GM21381 (cell line): Measurements from ENCODE around the gene MGAT4A.
A peak's percentile ranks its signal among the peaks of the same experiment; 100 is the strongest.
"Not testable (repeated sequence)": the region's sequence is repeated elsewhere in the genome, so short reads cannot be mapped to it uniquely, and the experiment has no call there.

Source experiments
- ATAC-seq: cut with Tn5 transposase; IDR thresholded peaks from one replicate; pipeline ENCODE4 v1.9.1; 2021; ENCODE audit warnings: mild to moderate bottlenecking, moderate library complexity; ENCODE audit not compliant: unreplicated experiment

The MGAT4A gene

DNA sequence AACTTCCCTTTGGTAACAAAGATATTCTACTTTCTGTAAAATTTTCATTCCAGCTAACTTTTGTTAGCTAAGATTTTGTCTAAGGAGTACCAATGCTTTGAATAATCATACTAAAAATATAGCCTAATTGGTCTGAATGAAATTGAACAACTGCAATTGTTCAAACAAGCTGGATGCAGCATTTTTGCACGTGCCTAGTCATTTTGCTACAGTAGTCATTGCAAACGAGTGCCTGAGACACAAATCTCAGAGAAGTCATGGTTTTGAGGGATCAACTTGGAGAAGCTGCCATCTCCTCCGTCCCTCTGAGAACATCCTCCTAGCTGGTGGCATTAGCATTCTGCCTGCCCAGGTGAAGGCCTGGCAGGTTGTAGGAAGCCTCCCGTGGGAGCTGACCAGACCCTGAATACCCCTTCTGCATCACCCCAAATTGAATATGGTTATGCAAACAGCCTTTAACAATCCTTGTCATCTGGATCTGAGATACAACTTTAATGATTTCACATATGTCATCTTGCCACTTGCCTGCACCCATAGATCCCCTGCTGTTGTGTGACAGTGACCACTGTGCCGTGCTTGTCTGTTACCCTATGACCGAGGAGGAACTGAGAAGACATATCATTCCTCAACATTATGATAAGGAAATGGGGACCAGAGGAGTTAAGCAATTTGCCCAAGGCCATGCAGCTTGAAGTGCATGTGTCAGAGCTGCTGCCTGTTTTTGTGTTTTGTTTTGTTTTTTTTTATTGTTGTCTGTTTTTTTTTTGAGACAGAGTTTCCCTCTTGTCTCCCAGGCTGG lies 29.1 kb upstream of the MGAT4A start:
- no peak for ATAC-seq

DNA sequence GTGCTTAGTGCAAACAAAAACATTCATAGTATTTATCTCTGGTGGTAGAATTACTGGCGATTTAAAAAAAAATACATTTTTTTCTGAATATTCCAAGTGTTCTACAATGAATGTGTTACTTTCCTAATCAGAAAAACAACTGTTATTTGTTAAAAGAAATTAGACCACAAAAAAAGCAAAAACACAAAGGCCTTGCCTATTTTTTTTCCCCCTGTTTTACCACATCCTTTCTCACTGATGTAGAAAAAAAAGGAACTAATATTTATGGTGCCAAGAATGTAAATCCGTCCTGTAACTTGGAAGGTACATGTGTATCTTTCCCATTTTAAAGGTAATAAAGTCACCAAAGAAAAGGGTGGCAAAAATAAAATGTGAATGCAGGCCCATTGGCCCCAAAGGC lies 28.4 kb upstream of the MGAT4A start:
- ATAC-seq: no peak

GRCh38 chr2:98757904-98758421 lies 27.0 kb upstream of the MGAT4A start:
- peak; percentile 88 for ATAC-seq

DNA sequence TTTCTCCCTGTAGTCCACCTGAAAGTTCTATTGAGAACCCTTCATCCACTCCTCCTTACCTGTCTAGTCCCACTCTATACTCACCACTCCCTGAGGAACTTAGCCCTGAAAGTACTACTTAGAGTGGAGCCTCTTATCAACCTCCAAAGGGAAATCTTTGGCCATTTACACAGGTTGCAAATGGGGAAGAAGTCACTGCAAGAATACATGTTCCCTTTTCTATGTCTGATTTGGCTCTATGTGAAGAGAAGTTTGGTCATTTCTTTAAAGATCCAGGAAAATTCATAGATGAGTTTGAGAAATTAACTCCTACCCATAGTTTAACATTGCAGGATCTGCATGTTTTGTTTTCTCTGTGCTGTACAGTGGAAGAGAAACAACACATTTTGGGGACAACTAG lies 22.9 kb upstream of the MGAT4A start:
- no peak for ATAC-seq

- ATAC-seq: not testable (repeated sequence)
Measured at GRCh38 chr2:98752711-98753110, 21.8 kb upstream of the MGAT4A start.

- no peak for ATAC-seq
Measured at GRCh38 chr2:98751748-98752147, 20.8 kb upstream of the MGAT4A start.

DNA sequence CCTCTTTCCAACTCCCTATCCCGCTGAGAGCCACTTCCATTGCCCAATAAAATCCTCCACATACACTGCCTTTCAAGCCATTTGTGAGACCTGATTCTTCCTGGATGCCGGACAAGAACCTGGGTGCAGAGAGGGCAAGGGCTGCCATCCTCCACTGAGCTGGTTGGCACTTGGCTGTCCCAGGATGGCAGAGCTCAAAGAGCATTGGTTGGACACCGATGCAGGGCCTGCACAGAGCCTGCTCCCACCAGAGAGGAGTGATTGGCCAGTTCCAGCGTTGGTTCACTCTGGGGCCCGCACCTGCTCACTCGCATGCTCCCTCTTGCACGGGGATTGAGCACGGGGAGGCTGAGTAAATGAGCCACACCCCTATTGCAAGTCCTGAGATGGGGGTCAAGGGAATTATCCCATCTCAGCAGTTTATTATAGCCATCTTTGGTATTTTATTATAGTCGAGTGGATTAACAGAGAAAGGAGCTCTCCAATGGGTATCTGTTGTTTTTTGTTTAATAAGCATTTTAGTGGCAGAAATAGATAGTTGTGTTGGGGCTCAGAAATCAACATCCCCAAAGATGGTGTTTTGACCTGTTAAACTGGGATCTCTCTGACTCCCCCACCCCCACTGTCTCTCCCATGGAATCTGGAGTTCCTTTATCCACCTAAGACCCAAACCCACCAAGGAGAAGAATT lies 19.8 kb upstream of the MGAT4A start:
- ATAC-seq: no peak

DNA sequence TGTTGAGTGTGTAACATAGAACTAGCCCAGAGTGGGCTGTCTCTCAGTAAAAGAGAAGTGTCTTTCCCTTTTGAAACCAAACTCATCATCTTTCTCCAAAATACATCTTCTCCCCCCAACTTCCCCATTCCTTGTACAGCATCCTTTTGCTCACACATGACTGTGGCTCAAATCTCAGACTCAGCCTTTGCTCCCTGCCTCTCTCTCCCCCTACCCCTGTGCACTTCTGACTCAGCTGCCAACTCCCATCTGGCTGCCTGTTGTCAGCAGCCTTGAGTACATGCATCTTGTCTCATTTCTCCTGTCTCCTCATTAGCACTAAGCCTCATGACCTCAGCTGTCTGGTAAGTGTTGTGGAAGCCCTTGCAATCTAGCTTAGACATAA lies 18.1 kb upstream of the MGAT4A start:
- no peak for ATAC-seq

DNA sequence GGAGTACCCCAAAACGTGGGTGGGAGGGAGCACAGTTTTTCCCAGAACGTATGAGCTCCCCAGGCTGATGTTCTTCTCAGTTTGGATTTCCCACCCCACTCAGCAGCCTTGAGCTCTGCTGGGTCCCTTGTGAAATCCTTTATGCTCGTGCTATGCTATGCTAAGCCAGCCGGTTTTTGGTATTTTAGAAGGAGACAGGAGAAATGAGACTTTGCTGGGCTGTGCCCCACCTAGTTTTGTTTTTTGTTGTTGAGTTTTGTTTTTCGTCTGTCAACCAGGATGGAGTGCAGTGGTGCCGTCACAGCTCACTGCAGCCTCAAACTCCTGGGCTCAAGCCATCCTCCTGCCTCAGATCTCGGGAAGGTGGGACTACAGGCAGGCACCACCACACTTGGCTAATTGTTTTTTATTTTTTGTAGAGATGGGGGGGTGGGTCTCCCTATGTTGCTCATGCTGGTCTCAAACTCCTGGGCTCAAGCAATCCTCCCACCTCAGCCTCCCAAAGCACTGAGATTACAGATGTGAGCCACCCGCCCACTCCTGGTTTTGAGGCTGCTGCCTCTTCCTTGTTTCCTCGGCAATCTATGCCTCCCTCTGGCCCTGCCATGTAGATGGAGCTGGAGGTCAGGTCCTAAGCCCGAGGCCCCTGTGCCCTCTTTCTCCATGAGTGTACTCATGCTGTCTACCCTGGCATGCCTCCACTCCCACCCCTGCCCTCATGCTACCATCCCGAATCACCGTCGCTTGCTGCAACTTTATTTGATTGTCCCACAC lies 17.5 kb upstream of the MGAT4A start:
- ATAC-seq: no peak

DNA sequence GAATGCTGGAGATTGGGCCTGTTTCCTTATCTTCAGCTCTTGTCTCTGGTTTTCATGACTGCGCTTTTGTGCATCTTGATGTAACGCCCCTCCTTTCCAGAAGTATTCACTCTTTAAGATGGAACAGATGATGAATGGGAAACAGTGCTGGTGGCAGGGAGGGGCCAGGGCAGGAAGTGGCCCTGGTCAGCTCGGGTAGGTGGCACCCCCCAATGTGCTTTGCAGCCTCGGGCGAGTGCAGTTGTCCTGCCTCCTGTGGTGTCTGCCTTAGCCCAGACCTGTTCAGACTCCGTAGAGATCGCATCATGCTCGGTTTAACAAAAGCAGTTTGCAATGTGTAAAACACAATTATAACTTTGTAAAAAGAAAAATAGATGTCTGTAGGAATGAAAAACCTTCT lies 17.0 kb upstream of the MGAT4A start:
- ATAC-seq: no peak

- no peak for ATAC-seq
Measured at GRCh38 chr2:98746426-98746825, 15.5 kb upstream of the MGAT4A start.

DNA sequence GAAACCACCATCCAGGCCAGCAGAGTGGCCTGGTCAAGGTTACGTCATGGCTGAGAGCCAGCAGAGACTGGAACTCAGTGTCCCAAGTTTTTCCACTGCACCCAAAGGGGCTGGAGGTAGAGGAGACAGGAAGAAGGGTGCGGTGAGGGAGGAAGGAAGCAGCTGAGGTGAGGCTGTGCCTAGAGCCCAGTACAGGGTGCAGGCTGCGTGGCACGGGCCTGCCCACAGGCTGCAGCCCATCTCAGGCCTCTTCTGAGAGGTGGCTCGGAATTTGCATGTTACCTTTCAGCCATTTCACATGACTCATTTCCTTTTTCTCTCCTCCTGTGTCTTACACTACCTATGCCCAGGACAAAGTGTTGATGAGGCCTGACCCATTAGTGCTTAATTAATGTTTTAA lies 13.7 kb upstream of the MGAT4A start:
- no peak for ATAC-seq

DNA sequence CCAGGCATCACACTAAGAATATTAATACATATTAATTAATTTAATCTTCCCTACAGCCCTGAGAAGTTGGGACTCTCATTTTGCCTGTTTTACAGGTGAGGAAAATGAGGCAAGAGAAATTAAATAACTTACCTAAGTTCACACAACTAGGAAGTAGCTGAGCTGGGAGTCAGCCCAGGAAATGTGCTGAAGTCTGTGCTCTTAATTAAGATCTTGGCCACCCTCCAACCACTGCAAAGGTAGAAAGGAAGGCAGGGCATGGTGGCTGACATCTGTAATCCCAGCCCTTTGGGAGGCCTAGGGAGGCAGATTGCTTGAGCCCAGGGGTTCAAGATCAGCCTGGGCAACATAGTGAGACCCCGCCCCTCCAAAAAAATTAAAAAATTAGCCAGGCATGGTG lies 12.9 kb upstream of the MGAT4A start:
- no peak for ATAC-seq

GRCh38 chr2:98739020-98739419 lies 8.1 kb upstream of the MGAT4A start:
- ATAC-seq: no peak

- no peak for ATAC-seq
Measured at GRCh38 chr2:98738304-98738703, 7.4 kb upstream of the MGAT4A start.

- ATAC-seq: no peak
Measured at GRCh38 chr2:98737848-98738247, 6.9 kb upstream of the MGAT4A start.

GRCh38 chr2:98736464-98736889 lies 5.5 kb upstream of the MGAT4A start:
- no peak for ATAC-seq

DNA sequence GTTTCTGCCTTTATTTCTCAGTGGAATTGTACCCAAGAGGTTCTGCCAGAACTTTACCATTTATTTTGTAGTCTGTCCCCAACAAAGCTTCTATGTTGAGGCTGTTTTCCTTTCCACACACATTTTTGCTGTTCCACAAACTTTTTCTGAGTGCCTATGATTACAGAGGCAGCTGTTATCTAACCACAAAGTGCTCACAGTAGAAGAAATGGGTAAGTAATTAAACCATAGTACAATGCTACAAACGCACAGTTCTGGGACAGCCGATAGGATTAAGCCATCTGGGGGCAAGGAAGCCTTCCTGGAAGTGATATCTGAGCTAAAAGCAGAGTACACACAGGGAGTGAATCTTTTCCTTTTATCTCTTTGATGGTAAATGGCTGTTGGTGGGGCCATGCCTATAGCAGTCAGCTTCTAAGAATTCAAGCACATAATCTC lies 3.9 kb upstream of the MGAT4A start:
- ATAC-seq: no peak

GRCh38 chr2:98734162-98734561 lies 3.2 kb upstream of the MGAT4A start:
- no peak for ATAC-seq

- no peak for ATAC-seq
Measured at GRCh38 chr2:98732430-98733051, 1.6 kb upstream of the MGAT4A start.

DNA sequence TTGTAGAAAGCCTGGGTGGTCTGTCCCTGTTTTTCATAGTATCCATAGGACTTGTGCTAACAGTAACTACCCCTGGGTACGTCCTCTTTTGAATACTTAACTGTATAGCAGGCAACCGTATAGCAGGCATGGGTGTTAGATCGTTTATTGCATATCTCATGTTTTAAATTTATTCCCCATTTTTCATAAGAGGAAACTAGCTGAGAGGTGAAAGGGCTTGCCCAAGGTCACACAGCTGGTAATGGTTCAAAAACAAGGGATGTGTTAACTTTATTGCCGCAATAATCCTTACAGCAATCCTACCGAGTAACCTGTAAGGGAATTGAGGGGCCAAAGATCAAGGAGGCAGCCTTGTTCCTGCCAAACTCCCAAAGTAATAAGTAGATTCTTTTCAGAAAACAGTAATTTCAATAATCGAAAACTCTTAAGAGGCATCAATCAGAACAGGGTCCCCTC lies 990 bp upstream of the MGAT4A start:
- no peak for ATAC-seq
